K562 (cell line): Measurements from ENCODE around the gene HAL. TPM values are rescaled to one million over a fixed set of nuclear protein-coding genes. Genes with fewer than 3 reads are reported as not detected.

ENCODE experiments used
- ARID3A ChIP-seq: IDR thresholded peaks from 2 replicates; pipeline ENCODE4 v1.6.1; 2012; ENCODE audit warnings: low read depth, low read length, improper control_type of control experiment, borderline replicate concordance
- BRF2 ChIP-seq: IDR thresholded peaks from 3 replicates; pipeline ENCODE4 v1.6.1; 2011; ENCODE audit warnings: borderline replicate concordance, mild to moderate bottlenecking; ENCODE audit not compliant: insufficient read length, insufficient read depth
- CHD2 ChIP-seq: IDR thresholded peaks from 2 replicates; pipeline ENCODE4 v1.6.1; 2011; ENCODE audit warnings: low read depth, low read length
- EWSR1 ChIP-seq: fragments of 450-650 bp; IDR thresholded peaks from 2 replicates; pipeline ENCODE4 v1.6.1; 2018; ENCODE audit warnings: borderline replicate concordance, mild to moderate bottlenecking, low read depth, moderate library complexity; ENCODE audit not compliant: partially characterized antibody
- HNRNPLL ChIP-seq: fragments of 200-400 bp; formaldehyde crosslinking; IDR thresholded peaks from 2 replicates; pipeline ENCODE4 v1.6.1; 2017; ENCODE audit warnings: low read length, low read depth, mild to moderate bottlenecking; ENCODE audit not compliant: poor library complexity, severe bottlenecking
- MAFK ChIP-seq: IDR thresholded peaks from 2 replicates; pipeline ENCODE4 v1.6.1; 2011; ENCODE audit warnings: low read length, improper control_type of control experiment
- NFRKB ChIP-seq: fragments of 450-650 bp; IDR thresholded peaks from 2 replicates; pipeline ENCODE4 v1.6.1; 2016; ENCODE audit warnings: low read depth
- RBM14 ChIP-seq: fragments of 200-400 bp; formaldehyde crosslinking; IDR thresholded peaks from 2 replicates; pipeline ENCODE4 v1.6.1; 2018; ENCODE audit warnings: low read depth, mild to moderate bottlenecking, low read length, moderate library complexity, borderline replicate concordance; ENCODE audit not compliant: insufficient read depth
- SMARCA4 ChIP-seq: fragments of 450-650 bp; IDR thresholded peaks from 2 replicates; pipeline ENCODE4 v1.6.1; 2016
- XRCC3 ChIP-seq: fragments of 450-650 bp; IDR thresholded peaks from 2 replicates; pipeline ENCODE4 v1.6.1; 2017; ENCODE audit warnings: mild to moderate bottlenecking, moderate library complexity
- ZC3H11A ChIP-seq: IDR thresholded peaks from 2 replicates; pipeline ENCODE4 v1.6.1; 2012; ENCODE audit warnings: low read depth, low read length, improper control_type of control experiment
- ZNF121 ChIP-seq: sonication (generic); formaldehyde crosslinking; conservative IDR thresholded peaks from 2 replicates; pipeline ENCODE4 v1.8.0; 2022; ENCODE audit warnings: missing genetic modification reagents
- ZNF398 ChIP-seq: fragments of 250-450 bp; sonication (Bioruptor Pico); IDR thresholded peaks from 2 replicates; pipeline ENCODE4 v1.8.0; 2021; ENCODE audit warnings: moderate library complexity, mild to moderate bottlenecking, inconsistent platforms
- polyA plus RNA-seq, 8 experiments: library from polyadenylated mRNA; depleted of rRNA in 4 of 8; stranded (reverse) in 5 of 8; unstranded in 3 of 8; fragments of >200 nt; fragmentation: Nextera tagmentation in 2 of 8; fragmentation: Illumina TruSeq in 1 of 8; extraction: Ambion mirVana in 2 of 8; extraction: Trizol in 1 of 8; gene quantifications; 2 replicates each; pipeline versions ENCODE4 v1.2.1 to v1.2.3, GENCODE V29; 2011 to 2014; ENCODE audit warnings: inconsistent platforms in 1 of 8, missing spikeins in 1 of 8
- total RNA-seq, 7 experiments: library from RNA; depleted of rRNA in 6 of 7; stranded (reverse); fragments of >200 nt in 6 of 7; fragmentation: Illumina TruSeq in 2 of 7; extraction: Trizol in 2 of 7; gene quantifications; 2 replicates each; pipeline versions ENCODE4 v1.2.1 to v1.2.3, GENCODE V29; 2011 to 2021; ENCODE audit warnings: low replicate concordance in 1 of 7
- TF ChIP-seq, protein P1 (sequence below): IDR thresholded peaks from 2 replicates; pipeline ENCODE4 v1.6.1; 2016; ENCODE audit warnings: missing genetic modification characterization, missing compliant biosample characterization
- TF ChIP-seq, protein P2 (sequence below): fragments of 250-450 bp; sonication (Bioruptor Pico); IDR thresholded peaks from 2 replicates; pipeline ENCODE4 v1.8.0; 2022; ENCODE audit warnings: moderate library complexity, mild to moderate bottlenecking, inconsistent platforms
- TF ChIP-seq, protein P3 (sequence below): conservative IDR thresholded peaks from 2 replicates; pipeline ENCODE4 v1.6.1; 2011; ENCODE audit warnings: low read depth, mild to moderate bottlenecking, low read length; ENCODE audit not compliant: control insufficient read depth
- TF ChIP-seq, protein P4 (sequence below): sonication (generic); formaldehyde crosslinking; IDR thresholded peaks from 2 replicates; pipeline ENCODE4 v1.8.1; 2023; ENCODE audit warnings: mild to moderate bottlenecking, missing genetic modification reagents

The HAL gene
- total and polyA plus RNA-seq, 9 of the 15 experiments (the other 6 are each of a cell fraction or from before 2014, with no cell fraction given), result 0.03 to 0.36 (median 0.20) TPM; not detected in 4

DNA sequence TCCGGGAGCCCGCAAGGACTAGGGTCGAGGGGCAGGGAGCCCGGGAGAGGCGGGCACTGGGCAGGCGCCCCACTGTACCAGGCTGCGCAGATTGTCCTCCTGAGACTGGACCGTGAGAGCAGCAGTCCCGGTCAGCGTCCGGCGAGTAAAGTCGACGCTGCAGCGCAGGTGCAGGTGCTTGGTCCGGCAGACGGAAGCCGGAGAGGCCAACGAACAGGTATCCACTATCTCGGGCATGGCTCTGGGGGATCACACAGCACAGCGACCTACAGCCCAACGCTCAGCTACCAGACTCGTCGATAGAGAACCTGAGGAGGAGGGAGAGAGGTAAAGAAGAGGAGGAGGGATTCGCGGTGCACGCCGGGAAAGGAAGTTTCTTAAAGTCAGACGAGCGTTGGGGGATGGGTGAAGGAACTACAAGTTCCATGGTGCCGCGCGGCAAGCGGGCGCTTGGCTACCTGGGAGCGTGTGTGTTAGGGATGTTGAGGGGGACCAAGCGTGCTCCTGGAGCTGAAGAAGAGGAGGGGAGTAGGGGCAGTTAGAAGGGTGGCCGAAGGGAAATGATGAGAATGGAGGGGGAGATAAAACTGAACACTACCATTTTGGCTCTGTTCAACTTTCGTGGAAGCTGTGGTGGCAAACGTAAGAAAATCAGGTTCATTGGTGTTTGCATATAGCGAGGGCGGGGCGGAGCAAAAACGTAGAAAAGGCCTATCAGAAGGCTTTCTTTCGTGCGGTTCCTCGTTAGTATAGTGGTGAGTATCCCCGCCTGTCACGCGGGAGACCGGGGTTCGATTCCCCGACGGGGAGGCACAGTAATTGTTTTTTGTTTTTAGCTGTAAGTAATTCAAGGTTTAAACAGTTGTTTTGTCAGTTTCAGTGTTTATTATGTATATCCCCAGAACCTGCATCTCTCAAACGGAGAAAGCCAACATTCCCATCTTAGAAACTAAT is 39.4 kb upstream of the HAL start, which contains the start of gene LTA4H (continued):
- TF ChIP-seq ARID3A, result no peak
- peak; percentile 56 for TF ChIP-seq CHD2
- TF ChIP-seq RBM14, result no peak
- no peak for TF ChIP-seq ZNF121 (CRISPR knock-in tag)
- no peak for TF ChIP-seq BRF2
- no peak for TF ChIP-seq NFRKB
- TF ChIP-seq HNRNPLL, result peak; percentile 23
- no peak for TF ChIP-seq MAFK
- TF ChIP-seq, protein P1, sequence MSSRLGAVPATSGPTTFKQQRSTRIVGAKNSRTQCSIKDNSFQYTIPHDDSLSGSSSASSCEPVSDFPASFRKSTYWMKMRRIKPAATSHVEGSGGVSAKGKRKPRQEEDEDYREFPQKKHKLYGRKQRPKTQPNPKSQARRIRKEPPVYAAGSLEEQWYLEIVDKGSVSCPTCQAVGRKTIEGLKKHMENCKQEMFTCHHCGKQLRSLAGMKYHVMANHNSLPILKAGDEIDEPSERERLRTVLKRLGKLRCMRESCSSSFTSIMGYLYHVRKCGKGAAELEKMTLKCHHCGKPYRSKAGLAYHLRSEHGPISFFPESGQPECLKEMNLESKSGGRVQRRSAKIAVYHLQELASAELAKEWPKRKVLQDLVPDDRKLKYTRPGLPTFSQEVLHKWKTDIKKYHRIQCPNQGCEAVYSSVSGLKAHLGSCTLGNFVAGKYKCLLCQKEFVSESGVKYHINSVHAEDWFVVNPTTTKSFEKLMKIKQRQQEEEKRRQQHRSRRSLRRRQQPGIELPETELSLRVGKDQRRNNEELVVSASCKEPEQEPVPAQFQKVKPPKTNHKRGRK (tag), result no peak
- TF ChIP-seq, protein P2, sequence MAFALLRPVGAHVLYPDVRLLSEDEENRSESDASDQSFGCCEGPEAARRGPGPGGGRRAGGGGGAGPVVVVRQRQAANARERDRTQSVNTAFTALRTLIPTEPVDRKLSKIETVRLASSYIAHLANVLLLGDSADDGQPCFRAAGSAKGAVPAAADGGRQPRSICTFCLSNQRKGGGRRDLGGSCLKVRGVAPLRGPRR (CRISPR knock-in tag), result no peak
- TF ChIP-seq, protein P3, sequence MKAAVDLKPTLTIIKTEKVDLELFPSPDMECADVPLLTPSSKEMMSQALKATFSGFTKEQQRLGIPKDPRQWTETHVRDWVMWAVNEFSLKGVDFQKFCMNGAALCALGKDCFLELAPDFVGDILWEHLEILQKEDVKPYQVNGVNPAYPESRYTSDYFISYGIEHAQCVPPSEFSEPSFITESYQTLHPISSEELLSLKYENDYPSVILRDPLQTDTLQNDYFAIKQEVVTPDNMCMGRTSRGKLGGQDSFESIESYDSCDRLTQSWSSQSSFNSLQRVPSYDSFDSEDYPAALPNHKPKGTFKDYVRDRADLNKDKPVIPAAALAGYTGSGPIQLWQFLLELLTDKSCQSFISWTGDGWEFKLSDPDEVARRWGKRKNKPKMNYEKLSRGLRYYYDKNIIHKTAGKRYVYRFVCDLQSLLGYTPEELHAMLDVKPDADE, result peak; percentile 66
- TF ChIP-seq EWSR1, result no peak
- no peak for TF ChIP-seq XRCC3
- no peak for TF ChIP-seq ZNF398
- no peak for TF ChIP-seq ZC3H11A
- TF ChIP-seq, protein P4, sequence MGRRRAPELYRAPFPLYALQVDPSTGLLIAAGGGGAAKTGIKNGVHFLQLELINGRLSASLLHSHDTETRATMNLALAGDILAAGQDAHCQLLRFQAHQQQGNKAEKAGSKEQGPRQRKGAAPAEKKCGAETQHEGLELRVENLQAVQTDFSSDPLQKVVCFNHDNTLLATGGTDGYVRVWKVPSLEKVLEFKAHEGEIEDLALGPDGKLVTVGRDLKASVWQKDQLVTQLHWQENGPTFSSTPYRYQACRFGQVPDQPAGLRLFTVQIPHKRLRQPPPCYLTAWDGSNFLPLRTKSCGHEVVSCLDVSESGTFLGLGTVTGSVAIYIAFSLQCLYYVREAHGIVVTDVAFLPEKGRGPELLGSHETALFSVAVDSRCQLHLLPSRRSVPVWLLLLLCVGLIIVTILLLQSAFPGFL (CRISPR knock-in tag), result no peak
- no peak for TF ChIP-seq SMARCA4
